ELR (cell line): ENCODE results near the gene SYTL2.

Source experiments
- DNase-seq: peaks from one replicate; pipeline ENCODE4 v3.0.0-alpha.2; 2015; ENCODE audit warnings: low read depth

The SYTL2 gene

GRCh38 chr11:85758480-85759039 is 52.4 kb downstream of the SYTL2 start:
- DNase-seq: no peak

GRCh38 chr11:85758026-85758425 is 52.9 kb downstream of the SYTL2 start:
- no peak for DNase-seq

GRCh38 chr11:85756401-85757200 is 54.3 kb downstream of the SYTL2 start:
- no peak for DNase-seq

GRCh38 chr11:85755701-85756100 is 55.2 kb downstream of the SYTL2 start:
- no peak for DNase-seq

- no peak for DNase-seq
Measured at GRCh38 chr11:85755285-85755684, 55.7 kb downstream of the SYTL2 start.

GRCh38 chr11:85752890-85753581 is 57.9 kb downstream of the SYTL2 start:
- no peak for DNase-seq

- no peak for DNase-seq
Measured at GRCh38 chr11:85752201-85752889, 58.6 kb downstream of the SYTL2 start.

- no peak for DNase-seq
Measured at GRCh38 chr11:85751724-85752123, 59.2 kb downstream of the SYTL2 start.

DNA sequence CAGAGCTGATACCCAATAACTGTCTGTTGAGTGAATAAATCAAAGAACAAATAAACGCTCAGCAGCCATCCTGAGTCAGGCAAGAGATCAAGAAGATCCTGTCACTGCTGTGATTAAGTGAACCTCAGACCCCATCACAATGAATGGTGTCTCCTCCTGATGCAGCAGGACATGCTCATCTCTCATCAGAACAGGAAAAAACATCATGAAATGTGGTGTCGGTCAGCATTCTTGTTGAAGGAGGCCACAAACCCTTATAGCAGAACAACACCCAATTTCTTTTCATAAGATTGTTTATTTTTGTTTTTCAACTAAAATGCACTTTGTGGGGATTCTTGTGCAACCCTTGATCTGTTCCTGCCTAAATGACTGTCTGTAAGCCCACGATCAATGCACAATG is 60.3 kb downstream of the SYTL2 start:
- DNase-seq: no peak

DNA sequence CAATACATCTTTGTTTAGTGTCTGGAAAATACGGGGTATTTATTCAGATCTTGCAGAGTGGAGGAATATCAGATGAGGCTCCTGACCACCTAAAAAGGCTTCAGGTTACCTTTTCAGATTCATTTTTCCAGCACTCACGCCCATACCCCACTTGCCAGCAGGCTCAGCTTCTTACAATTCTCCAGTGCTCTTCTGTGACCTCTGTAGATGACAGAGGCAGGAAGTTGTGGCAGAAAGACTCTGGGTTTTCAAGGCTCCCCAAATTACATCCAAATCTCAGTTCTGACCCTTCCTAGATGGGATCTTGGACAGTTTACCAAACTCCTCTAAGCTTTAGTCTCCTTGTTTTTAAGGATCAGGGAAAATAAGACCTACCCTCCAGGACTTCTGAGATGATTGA is 61.1 kb downstream of the SYTL2 start:
- DNase-seq: no peak

GRCh38 chr11:85749287-85749834 is 61.6 kb downstream of the SYTL2 start:
- DNase-seq: no peak

DNA sequence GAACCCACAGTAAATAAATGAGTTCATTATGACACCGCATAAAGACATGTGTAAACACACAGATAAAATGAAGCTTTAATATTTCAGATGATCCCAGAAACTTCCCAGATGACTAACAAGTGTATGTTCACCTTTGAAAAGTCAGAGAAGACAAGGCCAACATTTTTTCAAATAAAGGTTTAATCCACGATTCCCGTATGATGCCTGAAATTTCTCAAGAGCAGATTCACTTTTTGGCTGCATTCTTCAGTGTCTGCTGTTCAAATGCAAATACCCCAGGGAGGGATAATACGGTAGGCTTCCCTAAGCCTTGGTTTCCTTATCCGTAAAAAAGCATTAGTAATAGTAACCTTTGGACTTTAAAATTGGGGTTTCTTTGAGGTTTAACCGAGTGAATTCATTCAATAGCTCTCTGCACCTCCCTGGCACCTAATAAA is 62.5 kb downstream of the SYTL2 start:
- DNase-seq: no peak

- no peak for DNase-seq
Measured at GRCh38 chr11:85746670-85747069, 64.3 kb downstream of the SYTL2 start.

DNA sequence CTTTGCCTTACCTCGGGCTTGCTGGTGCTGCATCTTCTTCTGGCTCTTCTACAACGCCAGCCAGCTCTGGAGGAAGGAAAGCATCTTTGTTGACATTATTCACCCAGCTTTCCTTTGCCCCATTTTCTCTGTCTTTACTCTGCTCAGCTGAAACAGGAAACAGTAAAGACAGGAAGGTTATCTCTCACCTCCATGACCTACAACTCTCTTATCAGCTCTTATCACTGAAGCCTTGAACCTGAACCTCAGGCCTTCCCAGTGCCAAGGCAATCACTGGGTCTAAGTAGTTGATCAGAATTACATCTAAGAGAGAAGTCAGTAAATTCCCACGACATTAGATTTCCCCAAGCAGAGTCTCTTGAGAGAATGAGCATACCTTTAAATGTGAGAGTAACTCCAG is 65.3 kb downstream of the SYTL2 start:
- DNase-seq: no peak

- DNase-seq: no peak
Measured at GRCh38 chr11:85742873-85743275, 68.1 kb downstream of the SYTL2 start.

DNA sequence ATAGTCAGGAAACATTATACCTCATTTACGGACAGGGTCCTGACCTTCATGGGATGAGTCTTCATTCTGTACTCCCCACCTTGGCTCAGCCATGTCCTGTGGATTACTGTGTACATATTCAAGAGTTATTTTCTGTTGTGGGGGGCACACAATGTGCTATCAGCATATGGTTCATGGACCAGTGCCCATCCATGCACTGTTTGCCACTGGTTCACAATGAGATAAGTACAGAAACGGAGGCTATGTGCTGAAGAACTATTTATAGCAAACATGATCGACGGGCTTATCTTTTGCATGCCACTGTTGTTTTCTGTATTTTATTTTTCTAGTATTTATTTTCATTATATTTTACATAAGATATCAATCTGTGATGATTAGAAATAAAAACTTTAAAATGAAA is 68.6 kb downstream of the SYTL2 start:
- no peak for DNase-seq

GRCh38 chr11:85740481-85741400 is 70.2 kb downstream of the SYTL2 start:
- no peak for DNase-seq

GRCh38 chr11:85737738-85738137 is 73.2 kb downstream of the SYTL2 start:
- DNase-seq: no peak

GRCh38 chr11:85735876-85736460 is 75.0 kb downstream of the SYTL2 start:
- DNase-seq: no peak

GRCh38 chr11:85732965-85733364 is 78.0 kb downstream of the SYTL2 start:
- DNase-seq: no peak

DNA sequence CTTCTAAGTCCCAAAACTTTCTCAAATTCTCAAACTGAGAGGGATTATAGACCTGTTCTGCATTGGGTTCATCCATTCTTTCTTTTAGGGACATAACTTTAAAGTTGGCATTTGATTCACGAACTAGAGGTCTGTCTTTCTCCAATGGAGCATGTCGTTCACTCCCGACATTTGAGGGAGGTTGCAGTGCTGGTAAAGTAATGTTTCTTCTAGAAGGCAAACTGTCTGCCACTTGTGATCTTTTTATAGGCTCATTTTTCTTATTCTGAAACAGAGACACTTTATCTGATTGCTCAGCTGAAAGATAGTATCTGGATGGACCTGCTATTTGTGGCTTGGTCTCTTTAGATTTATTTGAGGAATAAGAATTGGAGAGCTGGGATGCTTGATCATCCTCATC is 84.6 kb downstream of the SYTL2 start:
- no peak for DNase-seq
